ENCODE data around the gene AKAP1. TPM values are rescaled to one million over a fixed set of nuclear protein-coding genes. Genes with fewer than 3 reads are reported as not detected.

The AKAP1 gene
- total RNA-seq, 4 donors from 2014 or later, result 22.6 to 51.9 (median 33.3) TPM

DNA sequence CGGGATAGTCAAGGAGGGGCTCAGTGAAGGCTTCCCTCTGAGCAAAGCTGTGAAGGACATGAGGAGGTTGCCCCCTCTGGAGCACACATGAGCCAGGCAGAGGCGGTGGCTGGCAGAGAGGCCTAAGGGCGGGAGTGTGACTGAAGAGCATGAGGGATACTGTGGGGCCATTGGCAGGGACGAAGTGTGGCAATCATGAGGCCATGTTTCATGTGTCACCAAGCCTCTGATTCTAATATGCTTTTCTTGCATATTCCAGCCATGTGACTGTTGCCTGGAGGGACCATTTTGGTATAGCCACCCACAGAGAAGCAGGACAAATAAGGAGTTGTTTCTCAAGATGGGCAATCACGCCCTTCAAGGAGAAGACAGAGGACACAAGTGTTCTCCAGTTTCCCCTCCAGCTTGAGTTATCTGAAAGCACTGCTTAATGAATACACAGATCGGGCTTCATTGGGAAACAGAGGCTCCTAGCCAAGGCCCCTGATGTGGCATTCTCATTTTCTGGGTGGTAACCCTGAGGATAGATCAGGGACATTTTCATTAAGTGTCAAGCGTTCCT is 68.0 kb downstream of the AKAP1 start:
- no peak for DNase-seq
- Histone ChIP-seq H3K27ac (no peak overlapping the region), H3K36me3 (no peaks in the 10 kb centered on the region), H3K27me3 (peaks cover 0 to 16% (median 0%) of the 10 kb centered on the region in 4 donors), H3K4me1 (peaks cover 0 to 2% (median 0%) of the 10 kb centered on the region in 3 donors), H3K4me3 (no peak overlapping the region), H3K9me3 (peaks cover 0 to 4% (median 0%) of the 10 kb centered on the region in 3 donors)
- no peak for TF ChIP-seq POLR2A (IDR thresholded peaks at IDR 0.05)
- 78 to 87% methylated on average over 5 to 6 of the region's 7 CpGs for WGBS, 2 donors
- intact Hi-C loops (cut with DNase I), result no loop called here

DNA sequence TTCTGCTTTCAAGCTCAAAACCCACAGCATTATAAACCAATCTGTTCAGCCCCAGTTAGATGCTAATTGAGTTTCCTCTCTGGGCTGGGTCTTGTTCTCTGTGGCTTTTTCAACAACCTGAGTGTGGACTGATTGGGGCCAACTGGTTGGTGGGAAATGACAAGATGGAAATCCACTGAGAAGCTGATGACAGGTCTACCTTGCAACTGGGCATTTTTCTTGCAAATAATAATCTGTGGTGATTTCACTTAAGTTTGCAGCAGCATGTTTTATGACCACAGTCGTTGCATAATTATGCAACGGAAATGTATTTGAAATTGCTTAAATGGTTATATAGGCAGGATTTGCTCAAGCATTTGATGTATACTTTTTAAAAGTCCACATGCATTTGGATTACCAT is 69.9 kb downstream of the AKAP1 start:
- DNase-seq, result no peak
- Histone ChIP-seq H3K27ac (no peak overlapping the region), H3K36me3 (no peaks in the 10 kb centered on the region), H3K4me1 (peaks cover 0 to 14% (median 0%) of the 10 kb centered on the region in 3 donors), H3K27me3 (peaks cover 0 to 3% (median 0%) of the 10 kb centered on the region in 4 donors), H3K4me3 (no peak overlapping the region), H3K9me3 (peaks cover 0 to 4% (median 0%) of the 10 kb centered on the region in 3 donors)
- TF ChIP-seq POLR2A (IDR thresholded peaks at IDR 0.05), result no peak
- TF ChIP-seq, protein P1, sequence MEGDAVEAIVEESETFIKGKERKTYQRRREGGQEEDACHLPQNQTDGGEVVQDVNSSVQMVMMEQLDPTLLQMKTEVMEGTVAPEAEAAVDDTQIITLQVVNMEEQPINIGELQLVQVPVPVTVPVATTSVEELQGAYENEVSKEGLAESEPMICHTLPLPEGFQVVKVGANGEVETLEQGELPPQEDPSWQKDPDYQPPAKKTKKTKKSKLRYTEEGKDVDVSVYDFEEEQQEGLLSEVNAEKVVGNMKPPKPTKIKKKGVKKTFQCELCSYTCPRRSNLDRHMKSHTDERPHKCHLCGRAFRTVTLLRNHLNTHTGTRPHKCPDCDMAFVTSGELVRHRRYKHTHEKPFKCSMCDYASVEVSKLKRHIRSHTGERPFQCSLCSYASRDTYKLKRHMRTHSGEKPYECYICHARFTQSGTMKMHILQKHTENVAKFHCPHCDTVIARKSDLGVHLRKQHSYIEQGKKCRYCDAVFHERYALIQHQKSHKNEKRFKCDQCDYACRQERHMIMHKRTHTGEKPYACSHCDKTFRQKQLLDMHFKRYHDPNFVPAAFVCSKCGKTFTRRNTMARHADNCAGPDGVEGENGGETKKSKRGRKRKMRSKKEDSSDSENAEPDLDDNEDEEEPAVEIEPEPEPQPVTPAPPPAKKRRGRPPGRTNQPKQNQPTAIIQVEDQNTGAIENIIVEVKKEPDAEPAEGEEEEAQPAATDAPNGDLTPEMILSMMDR (IDR thresholded peaks at IDR 0.05), result no peak
- intact Hi-C loops (cut with DNase I), result no loop called here
- 48 to 66% methylated on average over 2 of the region's 2 CpGs for WGBS, 2 donors

DNA sequence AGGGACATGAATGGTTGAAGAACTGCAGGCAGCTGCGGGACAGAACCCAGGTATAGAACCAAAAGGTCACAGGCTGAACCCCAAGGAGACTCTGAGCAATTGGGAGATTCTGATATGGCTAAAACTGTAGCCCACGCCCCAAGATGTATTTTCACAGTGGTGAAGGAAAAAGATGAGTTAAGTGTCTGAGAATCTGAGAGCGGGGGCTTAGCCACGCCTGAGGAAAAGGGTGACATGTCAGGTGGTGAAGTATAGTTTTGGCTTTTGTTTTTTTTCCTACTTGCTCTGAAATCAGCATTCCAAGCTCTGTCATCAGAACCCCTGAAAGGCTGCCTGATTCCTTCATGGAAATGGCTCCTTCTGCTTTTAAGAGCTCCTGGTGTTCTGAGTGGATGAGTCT is 73.3 kb downstream of the AKAP1 start:
- no peaks in the 10 kb centered on the region for H3K27me3 ChIP-seq
- H3K27ac ChIP-seq, result no peak overlapping the region
- no peaks in the 10 kb centered on the region for H3K9me3 ChIP-seq
- H3K4me1 ChIP-seq, result peaks cover 0 to 14% (median 0%) of the 10 kb centered on the region in 3 donors
- intact Hi-C loops (cut with DNase I), result no loop called here
- TF ChIP-seq POLR2A (IDR thresholded peaks at IDR 0.05), result no peak
- TF ChIP-seq, protein P1 (IDR thresholded peaks at IDR 0.05), result no peak
- H3K36me3 ChIP-seq, result no peaks in the 10 kb centered on the region
- DNase-seq, result no peak
- 78 to 85% methylated on average over 3 to 4 of the region's 4 CpGs for WGBS, 2 donors
- H3K4me3 ChIP-seq, result no peak overlapping the region

DNA sequence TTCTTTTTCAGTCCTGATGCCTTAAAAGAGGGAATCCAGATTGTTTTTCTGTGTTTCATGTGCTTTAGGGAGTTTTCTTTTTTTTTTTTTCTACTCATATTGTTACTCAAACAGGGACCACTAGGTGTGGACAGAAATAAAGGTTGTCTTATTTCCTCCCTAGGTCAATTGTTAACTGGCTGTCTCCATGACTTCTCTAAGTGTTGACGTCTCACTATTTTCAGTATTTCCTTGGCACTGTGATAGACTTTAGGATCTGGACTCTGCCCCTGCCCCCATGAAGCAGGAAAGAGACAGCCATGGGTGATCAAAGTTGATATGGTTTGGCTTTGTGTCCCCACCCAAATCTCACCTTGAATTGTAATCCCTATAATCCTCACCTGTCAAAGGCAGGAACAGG is 73.7 kb downstream of the AKAP1 start:
- DNase-seq, result no peak
- no peak overlapping the region for H3K4me3 ChIP-seq
- H3K27me3 ChIP-seq, result no peaks in the 10 kb centered on the region
- H3K4me1 ChIP-seq, result peaks cover 0 to 14% (median 0%) of the 10 kb centered on the region in 3 donors
- 40 to 70% methylated on average over 1 of the region's 1 CpG for whole genome bisulfite sequencing, 2 donors
- H3K36me3 ChIP-seq, result no peaks in the 10 kb centered on the region
- intact Hi-C loops (cut with DNase I), result no loop called here
- TF ChIP-seq, protein P1 (IDR thresholded peaks at IDR 0.05), result no peak
- no peak for TF ChIP-seq POLR2A (IDR thresholded peaks at IDR 0.05)
- no peaks in the 10 kb centered on the region for H3K9me3 ChIP-seq
- H3K27ac ChIP-seq, result peak overlapping the region in 1 of 4 donors; percentile 29

DNA sequence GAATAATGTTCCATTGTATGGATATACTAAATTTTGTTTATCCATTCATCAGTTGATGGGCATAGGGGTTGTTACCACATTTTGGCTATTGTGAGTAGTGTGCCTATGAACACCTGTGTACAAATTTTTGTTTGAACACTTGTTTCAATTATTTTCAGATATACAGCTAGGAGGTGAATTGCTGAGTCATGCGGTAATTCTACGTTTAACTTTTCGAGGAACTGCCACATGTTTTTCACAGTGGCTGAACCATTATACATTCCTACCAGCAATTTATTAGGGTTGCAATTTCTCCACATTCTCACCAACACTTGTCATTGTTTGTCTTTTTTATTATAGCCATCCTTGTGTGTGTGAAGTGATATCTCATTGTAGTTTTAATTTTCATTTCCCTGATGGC is 75.6 kb downstream of the AKAP1 start:
- Histone ChIP-seq H3K4me3 (no peak overlapping the region), H3K27ac (no peak overlapping the region), H3K27me3 (no peaks in the 10 kb centered on the region), H3K9me3 (no peaks in the 10 kb centered on the region), H3K4me1 (peaks cover 0 to 14% (median 0%) of the 10 kb centered on the region in 3 donors), H3K36me3 (no peaks in the 10 kb centered on the region)
- no peak for DNase-seq
- intact Hi-C loops (cut with DNase I), result no loop called here
- WGBS, 2 donors, result 87 to 90% methylated on average over 3 of the region's 3 CpGs
- no peak for TF ChIP-seq POLR2A (IDR thresholded peaks at IDR 0.05)

DNA sequence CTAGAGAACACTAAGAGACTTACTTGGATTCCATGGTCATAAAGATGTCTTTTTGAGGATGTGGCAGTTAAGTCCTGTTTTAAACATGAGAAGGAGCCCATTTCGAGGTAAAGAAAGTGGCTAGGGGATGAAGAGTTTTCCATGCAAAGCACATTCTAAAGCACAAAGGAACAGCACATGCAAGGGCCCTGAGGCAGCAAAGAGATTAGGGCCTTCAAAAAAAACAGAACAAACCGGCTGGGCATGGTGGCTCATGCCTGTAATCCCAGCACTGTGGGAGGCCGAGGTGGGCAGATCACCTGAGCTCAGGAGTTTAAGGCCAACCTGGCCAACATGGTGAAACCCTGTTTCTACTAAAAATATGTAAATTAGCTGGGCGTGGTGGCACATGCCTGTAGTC is 79.8 kb downstream of the AKAP1 start:
- Histone ChIP-seq H3K27ac (no peak overlapping the region), H3K4me3 (no peak overlapping the region), H3K36me3 (no peaks in the 10 kb centered on the region), H3K9me3 (no peaks in the 10 kb centered on the region), H3K27me3 (no peaks in the 10 kb centered on the region), H3K4me1 (peaks cover 0 to 6% (median 0%) of the 10 kb centered on the region in 3 donors)
- no peak for DNase-seq
- 47 to 64% methylated on average over 4 of the region's 4 CpGs for WGBS, 2 donors
- intact Hi-C loops (cut with DNase I), result no loop called here
- no peak for TF ChIP-seq POLR2A (IDR thresholded peaks at IDR 0.05)

DNA sequence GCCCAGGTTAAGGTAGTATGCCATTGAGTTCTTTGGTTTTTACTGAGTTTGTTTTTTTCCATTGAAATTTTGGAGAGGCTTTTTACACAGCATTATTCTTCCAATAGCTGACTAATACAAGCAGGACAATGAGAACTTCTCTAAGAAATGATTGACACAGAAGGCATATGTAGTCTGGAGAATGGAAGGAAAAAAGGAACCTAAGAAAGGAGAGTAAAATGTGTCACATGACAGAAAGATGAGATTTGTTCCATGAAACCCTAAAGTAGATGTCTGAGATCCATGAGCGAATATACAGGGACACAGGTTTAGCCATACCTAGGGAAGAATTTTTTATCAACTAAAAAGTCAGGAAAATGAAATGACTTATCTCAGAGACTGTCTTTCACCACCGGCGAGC is 80.7 kb downstream of the AKAP1 start:
- intact Hi-C loops (cut with DNase I), result no loop called here
- Histone ChIP-seq H3K4me3 (no peak overlapping the region), H3K9me3 (no peaks in the 10 kb centered on the region), H3K27me3 (no peaks in the 10 kb centered on the region), H3K36me3 (no peaks in the 10 kb centered on the region), H3K4me1 (peaks cover 0 to 6% (median 0%) of the 10 kb centered on the region in 3 donors), H3K27ac (no peak overlapping the region)
- WGBS, 2 donors, result 91 to 95% methylated on average over 3 of the region's 3 CpGs
- no peak for TF ChIP-seq POLR2A (IDR thresholded peaks at IDR 0.05)
- TF ChIP-seq, protein P1 (IDR thresholded peaks at IDR 0.05), result no peak
- no peak for DNase-seq
